ENCODE measurements around the gene IRF1.

Gene IRF1

GRCh38 chr5:132466433-132467286 is 23.9 kb downstream of the IRF1 start:
- TF ChIP-seq GATA3 (IDR thresholded peaks at IDR 0.05; ENCODE audit: low read depth, low read length) (no peak), GATA2 (IDR thresholded peaks at IDR 0.05; ENCODE audit: low read depth, low read length) (no peak)

GRCh38 chr5:132465059-132465707 is 25.4 kb downstream of the IRF1 start:
- TF ChIP-seq GATA2 (IDR thresholded peaks at IDR 0.05; ENCODE audit: low read depth, low read length) = no peak
- no peak for TF ChIP-seq GATA3 (IDR thresholded peaks at IDR 0.05; ENCODE audit: low read depth, low read length)

GRCh38 chr5:132464156-132464939 is 26.2 kb downstream of the IRF1 start:
- TF ChIP-seq GATA2 (IDR thresholded peaks at IDR 0.05; ENCODE audit: low read depth, low read length) (no peak), GATA3 (IDR thresholded peaks at IDR 0.05; ENCODE audit: low read depth, low read length) (no peak)

GRCh38 chr5:132463811-132464155 is 26.8 kb downstream of the IRF1 start:
- TF ChIP-seq GATA3 (IDR thresholded peaks at IDR 0.05; ENCODE audit: low read depth, low read length) = no peak
- no peak for TF ChIP-seq GATA2 (IDR thresholded peaks at IDR 0.05; ENCODE audit: low read depth, low read length)

- no peak for TF ChIP-seq GATA3 (IDR thresholded peaks at IDR 0.05; ENCODE audit: low read depth, low read length)
- no peak for TF ChIP-seq GATA2 (IDR thresholded peaks at IDR 0.05; ENCODE audit: low read depth, low read length)
These were observed 27.5 kb downstream of the IRF1 start for GRCh38 chr5:132462856-132463745.

- TF ChIP-seq GATA3 (IDR thresholded peaks at IDR 0.05; ENCODE audit: low read depth, low read length) = no peak
- TF ChIP-seq GATA2 (IDR thresholded peaks at IDR 0.05; ENCODE audit: low read depth, low read length) = no peak
These were observed 28.2 kb downstream of the IRF1 start for GRCh38 chr5:132462333-132462732.

- no peak for TF ChIP-seq GATA2 (IDR thresholded peaks at IDR 0.05; ENCODE audit: low read depth, low read length)
- no peak for TF ChIP-seq GATA3 (IDR thresholded peaks at IDR 0.05; ENCODE audit: low read depth, low read length)
These were observed 29.0 kb downstream of the IRF1 start for GRCh38 chr5:132461569-132462070.

- TF ChIP-seq GATA3 (IDR thresholded peaks at IDR 0.05; ENCODE audit: low read depth, low read length) = no peak
- TF ChIP-seq GATA2 (IDR thresholded peaks at IDR 0.05; ENCODE audit: low read depth, low read length) = no peak
These were observed 29.6 kb downstream of the IRF1 start for GRCh38 chr5:132460846-132461568.

- no peak for TF ChIP-seq GATA3 (IDR thresholded peaks at IDR 0.05; ENCODE audit: low read depth, low read length)
- TF ChIP-seq GATA2 (IDR thresholded peaks at IDR 0.05; ENCODE audit: low read depth, low read length) = no peak
These were observed 30.4 kb downstream of the IRF1 start for GRCh38 chr5:132459983-132460838.

- TF ChIP-seq GATA2 (IDR thresholded peaks at IDR 0.05; ENCODE audit: low read depth, low read length) = no peak
- TF ChIP-seq GATA3 (IDR thresholded peaks at IDR 0.05; ENCODE audit: low read depth, low read length) = no peak
These were observed 31.3 kb downstream of the IRF1 start for GRCh38 chr5:132459031-132459982.

- TF ChIP-seq GATA2 (IDR thresholded peaks at IDR 0.05; ENCODE audit: low read depth, low read length) = no peak
- TF ChIP-seq GATA3 (IDR thresholded peaks at IDR 0.05; ENCODE audit: low read depth, low read length) = no peak
These were observed 31.9 kb downstream of the IRF1 start for GRCh38 chr5:132458651-132459030.

Data from SH-SY5Y (cell line).